Bone marrow (tissue), 2 donors: ENCODE data around the gene ATP13A2.

ENCODE experiments used
- DNase-seq, 2 donors: peaks; one replicate each; lab custom pipeline; 2025; lab: John Stamatoyannopoulos, UW

The ATP13A2 gene

GRCh38 chr1:17001760-17002523, 9.8 kb downstream of the ATP13A2 start:
- DNase-seq: no peak

DNA sequence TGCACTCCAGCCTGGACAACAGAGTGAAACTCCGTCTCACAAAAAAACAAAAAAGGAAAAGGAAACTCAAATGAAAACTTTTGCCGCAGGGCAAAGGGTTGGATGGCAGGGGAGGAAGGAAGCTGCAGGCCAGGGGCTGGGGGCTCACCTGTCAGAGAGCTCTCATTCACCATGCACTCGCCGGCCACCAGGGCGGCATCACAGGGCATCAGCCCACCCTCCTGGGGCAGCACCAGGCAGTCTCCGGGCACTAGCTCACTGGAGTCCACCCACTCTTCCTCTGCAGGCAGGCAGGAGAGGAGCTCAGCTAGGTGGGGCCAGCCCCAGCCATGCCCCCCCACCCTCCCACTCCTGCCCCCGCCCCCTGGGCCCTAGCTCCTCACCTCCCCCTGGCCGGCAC, 11.9 kb downstream of the ATP13A2 start:
- no peak for DNase-seq

DNA sequence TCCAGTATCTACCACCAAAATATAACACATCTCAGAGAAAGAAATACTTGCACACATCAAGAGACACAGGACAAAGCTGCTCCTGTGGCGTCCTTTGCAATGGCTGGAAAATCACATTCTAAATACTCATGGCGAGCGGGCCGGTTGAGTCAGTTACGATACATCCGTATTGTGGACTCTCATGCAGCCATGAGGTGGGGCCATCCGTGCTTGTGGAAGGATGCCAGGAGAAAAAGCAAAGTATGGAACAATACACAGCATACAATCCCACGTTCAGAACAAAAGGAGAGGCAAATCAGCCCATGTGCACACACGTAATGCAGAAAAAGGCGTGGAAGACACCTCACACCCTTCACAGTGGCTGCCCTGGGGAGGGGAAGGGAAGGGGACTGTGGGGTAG, 13.1 kb downstream of the ATP13A2 start:
- DNase-seq: no peak

- no peak for DNase-seq
These were observed 14.9 kb downstream of the ATP13A2 start for GRCh38 chr1:16996845-16997244.

- no peak for DNase-seq
These were observed 18.1 kb downstream of the ATP13A2 start for GRCh38 chr1:16993521-16994038.

- no peak for DNase-seq
These were observed 19.1 kb downstream of the ATP13A2 start for GRCh38 chr1:16992675-16993074.

DNA sequence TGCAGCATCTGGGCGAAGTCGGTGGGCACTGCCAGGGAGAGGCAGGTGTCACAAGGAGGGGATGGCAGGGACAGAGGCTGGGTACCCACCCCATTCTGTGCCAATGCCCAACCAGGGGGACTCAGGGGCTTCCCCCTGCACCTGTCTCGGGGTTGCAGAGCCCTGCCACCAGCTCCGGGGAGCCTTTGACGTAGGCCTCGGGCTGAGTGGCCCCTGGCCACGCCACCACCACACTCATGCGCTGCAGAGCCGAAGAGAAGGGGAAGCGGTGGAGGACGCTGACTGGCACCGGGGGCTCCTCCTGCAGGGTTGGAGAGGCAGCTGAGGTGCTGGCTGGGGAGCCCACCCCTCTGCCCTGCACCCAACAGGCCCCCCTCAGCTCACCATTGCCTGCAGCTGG, 19.6 kb downstream of the ATP13A2 start:
- DNase-seq: no peak

GRCh38 chr1:16991571-16991970, 20.2 kb downstream of the ATP13A2 start:
- DNase-seq: no peak

DNA sequence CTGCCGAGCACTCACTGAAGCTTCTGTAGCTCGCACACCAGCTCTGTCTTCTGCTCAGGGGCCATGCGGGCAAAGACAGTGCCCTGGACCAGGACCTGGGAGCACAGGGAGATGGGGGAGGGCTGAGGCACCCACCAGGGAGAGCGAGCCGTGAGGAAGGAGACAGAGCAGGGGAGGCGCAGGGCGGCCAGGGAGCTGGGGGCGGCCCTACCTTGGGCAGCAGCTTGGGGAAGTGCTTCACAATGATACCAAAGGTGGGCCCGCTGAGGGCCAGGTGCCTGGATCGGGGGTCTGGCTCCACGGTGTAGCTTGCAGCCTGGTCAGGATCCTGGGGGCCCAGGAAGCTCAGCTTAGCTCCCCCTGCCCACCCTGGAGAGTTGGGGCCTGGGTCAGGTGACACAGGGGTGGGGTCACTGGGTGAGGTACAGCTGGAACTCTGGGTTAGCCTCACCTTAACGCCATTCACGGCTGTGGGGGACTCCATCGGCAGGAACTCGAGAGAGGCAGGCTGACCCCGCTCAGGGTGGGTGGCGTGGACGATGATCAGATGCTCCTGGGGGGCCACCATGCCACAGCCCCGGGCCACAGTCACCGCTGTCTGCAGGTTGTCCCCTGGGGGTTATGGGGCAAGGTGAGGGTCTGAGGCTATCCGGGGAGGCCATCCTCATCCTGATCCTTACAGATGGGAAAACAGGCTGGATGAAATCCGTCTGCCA, 21.9 kb downstream of the ATP13A2 start:
- DNase-seq: no peak

DNA sequence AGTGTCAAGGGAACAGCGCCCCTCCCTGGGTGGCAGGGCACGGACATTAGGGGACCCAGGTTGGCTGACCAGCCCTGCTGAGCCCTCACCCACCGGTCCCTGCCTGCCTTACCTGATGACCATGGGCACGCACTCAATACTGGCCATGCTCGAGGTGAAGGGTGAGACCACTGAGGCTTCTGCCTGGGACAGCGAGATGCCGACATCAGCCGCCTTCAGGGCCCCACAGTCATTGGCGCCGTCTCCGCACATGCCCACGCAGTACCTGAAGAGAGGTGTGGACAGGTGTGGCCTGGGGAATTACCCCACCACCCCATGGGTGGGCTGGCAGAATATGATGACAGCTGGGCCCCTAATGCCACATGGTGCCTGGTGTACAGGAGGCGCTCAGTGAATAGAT, 23.5 kb downstream of the ATP13A2 start:
- no peak for DNase-seq

- DNase-seq: no peak
These were observed 24.8 kb downstream of the ATP13A2 start for GRCh38 chr1:16986962-16987361.

DNA sequence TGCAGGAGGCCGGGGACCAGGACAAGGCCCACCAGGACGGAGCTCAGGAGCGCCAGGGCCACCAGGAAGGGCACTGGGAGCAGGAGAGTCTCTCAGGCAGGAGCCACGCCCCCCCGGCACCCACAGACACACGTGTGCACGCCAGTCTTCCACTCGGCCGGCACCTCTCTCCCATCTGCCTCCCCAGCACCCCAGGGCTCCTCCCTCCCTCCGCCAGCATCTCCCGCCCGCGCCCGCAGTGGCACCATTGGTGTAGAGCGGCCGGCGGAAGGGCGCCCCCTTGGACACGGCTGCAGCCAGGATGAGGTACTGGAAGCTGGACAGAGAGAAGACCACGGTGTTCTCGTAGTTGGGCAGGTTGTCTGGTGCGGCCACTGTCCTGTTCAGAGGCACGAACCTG, 25.2 kb downstream of the ATP13A2 start:
- no peak for DNase-seq

GRCh38 chr1:16986113-16986512, 25.6 kb downstream of the ATP13A2 start:
- DNase-seq: no peak

- no peak for DNase-seq
These were observed 27.0 kb downstream of the ATP13A2 start for GRCh38 chr1:16984717-16985116.

- no peak for DNase-seq
These were observed 28.1 kb downstream of the ATP13A2 start for GRCh38 chr1:16983649-16984048.

- no peak for DNase-seq
These were observed 28.8 kb downstream of the ATP13A2 start for GRCh38 chr1:16982902-16983301.

DNA sequence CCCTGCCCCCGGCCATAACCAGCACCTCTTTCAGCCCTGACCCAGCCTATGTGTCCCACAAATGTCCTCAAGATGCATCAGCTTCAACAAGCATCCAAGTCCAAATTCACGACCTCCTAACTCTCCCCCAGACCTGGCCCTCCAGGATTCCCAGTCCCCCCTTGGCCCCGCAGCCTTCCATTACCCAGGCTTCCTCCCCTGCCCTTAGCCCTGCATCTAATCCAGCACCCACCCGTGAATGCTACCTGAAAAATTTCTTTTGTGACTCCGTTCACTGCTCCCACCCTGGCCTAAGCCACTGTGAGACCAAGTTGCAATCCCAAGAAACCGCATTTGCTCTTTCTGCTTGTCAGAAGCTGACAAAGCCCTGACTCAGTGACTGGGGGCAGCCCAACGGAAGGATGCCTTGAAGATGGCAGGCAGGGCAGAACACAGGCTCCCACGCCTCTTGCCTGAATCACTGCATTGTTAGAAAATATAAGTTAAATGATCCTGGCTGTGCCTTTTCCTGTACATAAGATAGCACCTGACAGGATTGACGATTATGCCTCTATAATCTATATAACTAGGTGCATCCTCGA, 30.4 kb downstream of the ATP13A2 start:
- DNase-seq: no peak

DNA sequence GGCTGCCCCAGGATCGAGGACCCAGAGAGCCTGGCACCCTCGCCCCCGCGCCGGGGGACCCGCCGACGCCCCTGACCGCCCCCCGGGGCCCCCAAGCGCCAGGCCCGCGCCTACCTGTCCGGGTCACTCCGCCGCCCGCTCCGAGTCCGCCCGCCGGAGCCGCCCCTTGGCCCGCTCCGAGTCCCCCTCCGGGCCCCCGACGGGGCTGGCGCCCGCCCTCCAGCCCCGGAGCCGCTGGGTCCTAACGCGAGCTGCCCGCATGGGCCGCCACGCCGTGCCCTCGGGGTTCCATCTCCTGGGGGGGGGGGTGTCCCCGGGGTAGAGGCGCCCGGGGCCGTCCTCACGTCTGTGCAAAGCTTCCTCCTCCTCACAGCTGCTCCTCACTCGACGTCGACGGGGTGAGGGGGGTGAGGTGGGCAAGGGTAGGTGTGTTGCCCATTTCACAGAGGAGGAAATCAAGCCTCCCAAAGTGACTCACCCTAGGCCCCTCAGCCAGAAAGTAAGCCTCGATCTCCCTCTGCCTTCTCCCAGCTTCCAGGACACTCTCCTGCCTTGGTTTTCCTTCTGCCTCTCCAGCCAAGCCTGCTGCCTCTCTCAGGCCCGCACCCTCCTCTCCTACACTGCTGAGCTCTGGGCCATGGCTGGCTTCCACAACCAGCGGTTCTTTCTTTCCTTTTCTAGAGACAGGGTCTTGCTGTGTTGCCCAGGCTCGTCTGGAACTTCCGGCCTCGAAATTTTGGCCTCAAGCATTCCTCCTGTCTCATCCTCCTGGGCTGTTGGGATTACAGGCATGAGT, 31.1 kb downstream of the ATP13A2 start, which contains the start of gene MFAP2:
Gene MFAP2, minus strand, starts transcription at position 148 of the 796 bp plus-strand sequence. CDS start 2,347 bp downstream, outside the sequence.
- no peak for DNase-seq

GRCh38 chr1:16979475-16980327, 32.0 kb downstream of the ATP13A2 start:
- no peak for DNase-seq

GRCh38 chr1:16978567-16979474, 32.9 kb downstream of the ATP13A2 start:
- DNase-seq: no peak
